Measurements from ENCODE around the gene RERE. TPM values are rescaled to one million over a fixed set of nuclear protein-coding genes. Genes with fewer than 3 reads are reported as not detected.

The RERE gene
- total and polyA plus RNA-seq, 2 experiments from 2014 or later, result 148 to 170 TPM

DNA sequence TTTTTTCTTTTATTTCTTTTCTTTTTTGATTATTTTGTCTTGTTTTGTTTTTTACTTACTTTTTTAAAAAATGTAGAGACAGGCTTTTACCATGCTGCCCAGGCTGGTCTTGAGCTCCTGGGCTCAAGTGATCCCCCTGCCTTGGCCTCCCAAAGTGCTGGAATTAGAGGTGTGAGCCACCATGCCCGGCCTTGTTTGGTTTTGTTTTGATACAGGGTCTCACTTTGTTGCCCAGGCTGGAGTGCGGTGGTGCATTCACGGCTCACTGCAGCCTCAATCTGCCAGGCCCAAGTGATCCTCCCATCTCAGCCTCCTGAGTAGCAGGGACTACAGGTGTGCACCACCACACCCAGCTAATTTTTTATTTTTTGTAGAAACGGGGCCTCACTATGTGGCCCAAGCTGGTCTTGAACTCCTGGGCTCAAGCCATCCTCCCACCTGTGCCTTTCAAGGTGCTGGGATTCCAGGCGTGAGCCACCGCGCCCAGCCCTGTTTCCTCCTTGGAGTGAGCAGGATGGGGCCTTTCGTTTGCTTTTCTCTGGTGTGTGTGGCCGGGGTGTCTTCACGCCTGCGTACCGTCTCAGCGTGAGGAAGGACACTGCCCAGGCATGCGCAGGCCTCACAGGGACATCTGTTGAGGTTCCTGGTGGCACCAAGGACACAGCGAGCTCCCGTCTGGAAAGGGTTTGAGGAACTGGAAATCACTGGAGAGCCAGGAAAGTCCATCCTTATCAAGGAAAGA is 484.0 kb downstream of the RERE start:
- Histone ChIP-seq H2AFZ (no peak overlapping the region), H3K79me2 (replicated peaks; ENCODE audit: insufficient read depth) (no peaks in the 10 kb centered on the region), H4K20me1 (replicated peaks; ENCODE audit: insufficient read depth) (no peaks in the 10 kb centered on the region), H3K27ac (ENCODE audit: low read depth) (no peak overlapping the region), H3K9me2 (ENCODE audit: insufficient read depth) (no peaks in the 10 kb centered on the region), H3K27me3 (ENCODE audit: insufficient read depth) (no peaks in the 10 kb centered on the region), H3K4me1 (ENCODE audit: insufficient read depth) (no peaks in the 10 kb centered on the region), H3F3A (replicated peaks; ENCODE audit: low read depth) (no peaks in the 10 kb centered on the region), H3K4me3 (no peak overlapping the region), H3K36me3 (ENCODE audit: insufficient read depth) (no peaks in the 10 kb centered on the region), H3K4me2 (no peak overlapping the region)
- no peak overlapping the region for H3K27ac Mint-ChIP-seq
- ATAC-seq, result no peak
- H3K4me1 Mint-ChIP-seq, result no peaks in the 10 kb centered on the region; the same call in 2 of the 3 replicates
- TF ChIP-seq ZNF331 (CRISPR knock-in tag; IDR thresholded peaks at IDR 0.05; ENCODE audit: low read depth) (no peak), NANOG (IDR thresholded peaks at IDR 0.05; ENCODE audit: borderline replicate concordance) (no peak), JUNB (IDR thresholded peaks at IDR 0.05; ENCODE audit: unreplicated experiment) (no peak), STAT1 (IDR thresholded peaks at IDR 0.05; ENCODE audit: unreplicated experiment) (no peak), ZNF114 (CRISPR knock-in tag; IDR thresholded peaks at IDR 0.05) (no peak), EZH2 (IDR thresholded peaks at IDR 0.05; ENCODE audit: low read depth, unreplicated experiment) (no peak), POLR2AphosphoS5 (IDR thresholded peaks at IDR 0.05; ENCODE audit: low read depth) (no peak)
- TF ChIP-seq, protein P1, sequence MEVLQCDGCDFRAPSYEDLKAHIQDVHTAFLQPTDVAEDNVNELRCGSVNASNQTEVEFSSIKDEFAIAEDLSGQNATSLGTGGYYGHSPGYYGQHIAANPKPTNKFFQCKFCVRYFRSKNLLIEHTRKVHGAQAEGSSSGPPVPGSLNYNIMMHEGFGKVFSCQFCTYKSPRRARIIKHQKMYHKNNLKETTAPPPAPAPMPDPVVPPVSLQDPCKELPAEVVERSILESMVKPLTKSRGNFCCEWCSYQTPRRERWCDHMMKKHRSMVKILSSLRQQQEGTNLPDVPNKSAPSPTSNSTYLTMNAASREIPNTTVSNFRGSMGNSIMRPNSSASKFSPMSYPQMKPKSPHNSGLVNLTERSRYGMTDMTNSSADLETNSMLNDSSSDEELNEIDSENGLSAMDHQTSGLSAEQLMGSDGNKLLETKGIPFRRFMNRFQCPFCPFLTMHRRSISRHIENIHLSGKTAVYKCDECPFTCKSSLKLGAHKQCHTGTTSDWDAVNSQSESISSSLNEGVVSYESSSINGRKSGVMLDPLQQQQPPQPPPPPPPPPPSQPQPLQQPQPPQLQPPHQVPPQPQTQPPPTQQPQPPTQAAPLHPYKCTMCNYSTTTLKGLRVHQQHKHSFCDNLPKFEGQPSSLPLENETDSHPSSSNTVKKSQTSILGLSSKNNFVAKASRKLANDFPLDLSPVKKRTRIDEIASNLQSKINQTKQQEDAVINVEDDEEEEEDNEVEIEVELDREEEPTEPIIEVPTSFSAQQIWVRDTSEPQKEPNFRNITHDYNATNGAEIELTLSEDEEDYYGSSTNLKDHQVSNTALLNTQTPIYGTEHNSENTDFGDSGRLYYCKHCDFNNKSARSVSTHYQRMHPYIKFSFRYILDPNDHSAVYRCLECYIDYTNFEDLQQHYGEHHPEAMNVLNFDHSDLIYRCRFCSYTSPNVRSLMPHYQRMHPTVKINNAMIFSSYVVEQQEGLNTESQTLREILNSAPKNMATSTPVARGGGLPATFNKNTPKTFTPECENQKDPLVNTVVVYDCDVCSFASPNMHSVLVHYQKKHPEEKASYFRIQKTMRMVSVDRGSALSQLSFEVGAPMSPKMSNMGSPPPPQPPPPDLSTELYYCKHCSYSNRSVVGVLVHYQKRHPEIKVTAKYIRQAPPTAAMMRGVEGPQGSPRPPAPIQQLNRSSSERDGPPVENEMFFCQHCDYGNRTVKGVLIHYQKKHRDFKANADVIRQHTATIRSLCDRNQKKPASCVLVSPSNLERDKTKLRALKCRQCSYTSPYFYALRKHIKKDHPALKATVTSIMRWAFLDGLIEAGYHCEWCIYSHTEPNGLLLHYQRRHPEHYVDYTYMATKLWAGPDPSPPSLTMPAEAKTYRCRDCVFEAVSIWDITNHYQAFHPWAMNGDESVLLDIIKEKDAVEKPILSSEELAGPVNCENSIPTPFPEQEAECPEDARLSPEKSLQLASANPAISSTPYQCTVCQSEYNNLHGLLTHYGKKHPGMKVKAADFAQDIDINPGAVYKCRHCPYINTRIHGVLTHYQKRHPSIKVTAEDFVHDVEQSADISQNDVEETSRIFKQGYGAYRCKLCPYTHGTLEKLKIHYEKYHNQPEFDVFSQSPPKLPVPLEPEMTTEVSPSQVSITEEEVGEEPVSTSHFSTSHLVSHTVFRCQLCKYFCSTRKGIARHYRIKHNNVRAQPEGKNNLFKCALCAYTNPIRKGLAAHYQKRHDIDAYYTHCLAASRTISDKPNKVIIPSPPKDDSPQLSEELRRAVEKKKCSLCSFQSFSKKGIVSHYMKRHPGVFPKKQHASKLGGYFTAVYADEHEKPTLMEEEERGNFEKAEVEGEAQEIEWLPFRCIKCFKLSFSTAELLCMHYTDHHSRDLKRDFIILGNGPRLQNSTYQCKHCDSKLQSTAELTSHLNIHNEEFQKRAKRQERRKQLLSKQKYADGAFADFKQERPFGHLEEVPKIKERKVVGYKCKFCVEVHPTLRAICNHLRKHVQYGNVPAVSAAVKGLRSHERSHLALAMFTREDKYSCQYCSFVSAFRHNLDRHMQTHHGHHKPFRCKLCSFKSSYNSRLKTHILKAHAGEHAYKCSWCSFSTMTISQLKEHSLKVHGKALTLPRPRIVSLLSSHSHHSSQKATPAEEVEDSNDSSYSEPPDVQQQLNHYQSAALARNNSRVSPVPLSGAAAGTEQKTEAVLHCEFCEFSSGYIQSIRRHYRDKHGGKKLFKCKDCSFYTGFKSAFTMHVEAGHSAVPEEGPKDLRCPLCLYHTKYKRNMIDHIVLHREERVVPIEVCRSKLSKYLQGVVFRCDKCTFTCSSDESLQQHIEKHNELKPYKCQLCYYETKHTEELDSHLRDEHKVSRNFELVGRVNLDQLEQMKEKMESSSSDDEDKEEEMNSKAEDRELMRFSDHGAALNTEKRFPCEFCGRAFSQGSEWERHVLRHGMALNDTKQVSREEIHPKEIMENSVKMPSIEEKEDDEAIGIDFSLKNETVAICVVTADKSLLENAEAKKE (CRISPR knock-in tag; IDR thresholded peaks at IDR 0.05), result no peak
- TF ChIP-seq, protein P2, sequence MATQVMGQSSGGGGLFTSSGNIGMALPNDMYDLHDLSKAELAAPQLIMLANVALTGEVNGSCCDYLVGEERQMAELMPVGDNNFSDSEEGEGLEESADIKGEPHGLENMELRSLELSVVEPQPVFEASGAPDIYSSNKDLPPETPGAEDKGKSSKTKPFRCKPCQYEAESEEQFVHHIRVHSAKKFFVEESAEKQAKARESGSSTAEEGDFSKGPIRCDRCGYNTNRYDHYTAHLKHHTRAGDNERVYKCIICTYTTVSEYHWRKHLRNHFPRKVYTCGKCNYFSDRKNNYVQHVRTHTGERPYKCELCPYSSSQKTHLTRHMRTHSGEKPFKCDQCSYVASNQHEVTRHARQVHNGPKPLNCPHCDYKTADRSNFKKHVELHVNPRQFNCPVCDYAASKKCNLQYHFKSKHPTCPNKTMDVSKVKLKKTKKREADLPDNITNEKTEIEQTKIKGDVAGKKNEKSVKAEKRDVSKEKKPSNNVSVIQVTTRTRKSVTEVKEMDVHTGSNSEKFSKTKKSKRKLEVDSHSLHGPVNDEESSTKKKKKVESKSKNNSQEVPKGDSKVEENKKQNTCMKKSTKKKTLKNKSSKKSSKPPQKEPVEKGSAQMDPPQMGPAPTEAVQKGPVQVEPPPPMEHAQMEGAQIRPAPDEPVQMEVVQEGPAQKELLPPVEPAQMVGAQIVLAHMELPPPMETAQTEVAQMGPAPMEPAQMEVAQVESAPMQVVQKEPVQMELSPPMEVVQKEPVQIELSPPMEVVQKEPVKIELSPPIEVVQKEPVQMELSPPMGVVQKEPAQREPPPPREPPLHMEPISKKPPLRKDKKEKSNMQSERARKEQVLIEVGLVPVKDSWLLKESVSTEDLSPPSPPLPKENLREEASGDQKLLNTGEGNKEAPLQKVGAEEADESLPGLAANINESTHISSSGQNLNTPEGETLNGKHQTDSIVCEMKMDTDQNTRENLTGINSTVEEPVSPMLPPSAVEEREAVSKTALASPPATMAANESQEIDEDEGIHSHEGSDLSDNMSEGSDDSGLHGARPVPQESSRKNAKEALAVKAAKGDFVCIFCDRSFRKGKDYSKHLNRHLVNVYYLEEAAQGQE (IDR thresholded peaks at IDR 0.05; ENCODE audit: unreplicated experiment), result no peak
- H3K9me3 Mint-ChIP-seq, result peaks cover 3% of the 10 kb centered on the region; the same call in 1 of the 3 replicates
- peaks cover 7% of the 10 kb centered on the region for H3K36me3 Mint-ChIP-seq (ENCODE audit: low read depth)
- no peak overlapping the region for H3K4me3 Mint-ChIP-seq
- H3K27me3 Mint-ChIP-seq (ENCODE audit: insufficient read depth, low read depth, poor library complexity), result peaks cover 8% of the 10 kb centered on the region
- no peak for DNase-seq (ENCODE audit: low spot score)
